Parathyroid adenoma (tissue), 2 donors: ENCODE measurements around the gene EPB41.

Source experiments
- H2AFZ ChIP-seq: fragments of 300-600 bp; sonication (generic); one replicate; pipeline ENCODE4 v1.7.0; 2017; ENCODE audit warnings: antibody characterized with exemption, mild to moderate bottlenecking
- H3K27ac ChIP-seq: fragments of 300-600 bp; sonication (generic); one replicate; pipeline ENCODE4 v1.7.0; 2017
- H3K27me3 ChIP-seq: fragments of 300-600 bp; sonication (generic); one replicate; pipeline ENCODE4 v1.7.0; 2017; ENCODE audit warnings: low read length; ENCODE audit not compliant: control insufficient read depth, insufficient read depth
- H3K36me3 ChIP-seq: fragments of 300-600 bp; sonication (generic); one replicate; pipeline ENCODE4 v1.7.0; 2017; ENCODE audit warnings: low read length; ENCODE audit not compliant: control insufficient read depth, insufficient read depth
- H3K4me1 ChIP-seq: fragments of 300-600 bp; sonication (generic); one replicate; pipeline ENCODE4 v1.7.0; 2017; ENCODE audit warnings: control low read depth
- H3K4me2 ChIP-seq: fragments of 300-600 bp; sonication (generic); one replicate; pipeline ENCODE4 v1.7.0; 2017; ENCODE audit warnings: low read length
- H3K4me3 ChIP-seq: fragments of 300-600 bp; sonication (generic); one replicate; pipeline ENCODE4 v1.7.0; 2017; ENCODE audit warnings: low read depth, low read length
- H3K79me2 ChIP-seq: fragments of 300-600 bp; sonication (generic); one replicate; pipeline ENCODE4 v1.7.0; 2017; ENCODE audit warnings: control low read depth
- H3K9ac ChIP-seq: fragments of 300-600 bp; sonication (generic); one replicate; pipeline ENCODE4 v1.7.0; 2017; ENCODE audit warnings: mild to moderate bottlenecking
- H3K9me3 ChIP-seq: fragments of 300-600 bp; sonication (generic); one replicate; pipeline ENCODE4 v1.7.0; 2017; ENCODE audit warnings: low read length; ENCODE audit not compliant: control insufficient read depth
- CTCF ChIP-seq: fragments of 300-600 bp; sonication (generic); IDR thresholded peaks from one replicate; pipeline ENCODE4 v1.7.0; 2017; ENCODE audit warnings: antibody characterized with exemption, mild to moderate bottlenecking
- donor health status: primary hyperparathyroidism.

EPB41 gene

GRCh38 chr1:29121936-29122681, 207.7 kb downstream of the EPB41 start:
- no peak for TF ChIP-seq CTCF
- H3K27me3 ChIP-seq: no peaks in the 10 kb centered on the region
- H3K27ac ChIP-seq: peak overlapping the region; percentile 82
- peak overlapping the region; percentile 67 for H3K9ac ChIP-seq
- no peaks in the 10 kb centered on the region for H3K4me1 ChIP-seq
- no peaks in the 10 kb centered on the region for H3K36me3 ChIP-seq
- H2AFZ ChIP-seq: peak overlapping the region; percentile 74
- H3K4me2 ChIP-seq: peak overlapping the region; percentile 70
- H3K9me3 ChIP-seq: no peaks in the 10 kb centered on the region
- H3K79me2 ChIP-seq: no peaks in the 10 kb centered on the region
- peak overlapping the region; percentile 58 for H3K4me3 ChIP-seq

GRCh38 chr1:29122682-29123052, 208.3 kb downstream of the EPB41 start:
- Histone ChIP-seq H3K4me1 (no peaks in the 10 kb centered on the region), H2AFZ (peak overlapping the region; percentile 74), H3K9ac (peak overlapping the region; percentile 67), H3K79me2 (no peaks in the 10 kb centered on the region), H3K4me2 (peak overlapping the region; percentile 70), H3K4me3 (peak overlapping the region; percentile 58), H3K36me3 (no peaks in the 10 kb centered on the region), H3K27me3 (no peaks in the 10 kb centered on the region), H3K9me3 (no peaks in the 10 kb centered on the region), H3K27ac (peak overlapping the region; percentile 82)
- TF ChIP-seq CTCF: no peak

- peak overlapping the region; percentile 70 for H3K4me2 ChIP-seq
- TF ChIP-seq CTCF: no peak
- no peaks in the 10 kb centered on the region for H3K27me3 ChIP-seq
- H3K36me3 ChIP-seq: no peaks in the 10 kb centered on the region
- peak overlapping the region; percentile 67 for H3K9ac ChIP-seq
- H3K4me1 ChIP-seq: no peaks in the 10 kb centered on the region
- no peaks in the 10 kb centered on the region for H3K9me3 ChIP-seq
- peak overlapping the region; percentile 58 for H3K4me3 ChIP-seq
- no peaks in the 10 kb centered on the region for H3K79me2 ChIP-seq
- H2AFZ ChIP-seq: peak overlapping the region; percentile 74
- H3K27ac ChIP-seq: peak overlapping the region; percentile 82
Observed at GRCh38 chr1:29123053-29123886, 208.9 kb downstream of the EPB41 start.

GRCh38 chr1:29123887-29124365, 209.6 kb downstream of the EPB41 start, which contains the start of gene TMEM200B:
Gene TMEM200B (minus strand): TSS chr1:29123903. CDS start chr1:29121828, 2,075 bp downstream.
- no peaks in the 10 kb centered on the region for H3K79me2 ChIP-seq
- H3K4me2 ChIP-seq: peak within 1 kb of the TSS; percentile 98
- no peaks in the 10 kb centered on the region for H3K27me3 ChIP-seq
- H3K36me3 ChIP-seq: no peaks in the 10 kb centered on the region
- peak within 1 kb of the TSS; percentile 95 for H3K27ac ChIP-seq
- TF ChIP-seq CTCF: no peak
- no peaks in the 10 kb centered on the region for H3K9me3 ChIP-seq
- H3K9ac ChIP-seq: peak within 1 kb of the TSS; percentile 67
- H3K4me1 ChIP-seq: no peaks in the 10 kb centered on the region
- H3K4me3 ChIP-seq: peak within 1 kb of the TSS; percentile 81
- peak within 1 kb of the TSS; percentile 74 for H2AFZ ChIP-seq
